ENCODE data around the gene SLC19A1.

Gene SLC19A1

GRCh38 chr21:45543710-45544448 lies 1.6 kb upstream of the SLC19A1 start:
- DNase-seq = no peak

DNA sequence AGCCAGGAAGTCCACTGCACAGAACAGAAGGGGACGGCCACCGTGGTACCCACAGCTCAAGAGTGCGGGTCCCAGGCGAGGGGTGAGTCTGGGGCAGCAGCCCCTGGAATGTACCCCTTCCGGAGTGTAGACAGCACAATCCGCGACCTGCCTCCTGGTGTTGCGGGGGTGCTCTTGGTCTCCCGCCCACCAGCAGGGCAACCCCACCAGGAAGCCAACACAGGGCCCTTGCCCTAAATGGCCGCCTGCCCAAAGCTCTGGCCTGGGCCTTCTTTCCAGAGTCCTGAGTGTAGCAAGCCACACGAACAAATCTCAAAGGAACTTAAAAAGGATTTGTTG lies 1.1 kb upstream of the SLC19A1 start:
- DNase-seq = no peak

DNA sequence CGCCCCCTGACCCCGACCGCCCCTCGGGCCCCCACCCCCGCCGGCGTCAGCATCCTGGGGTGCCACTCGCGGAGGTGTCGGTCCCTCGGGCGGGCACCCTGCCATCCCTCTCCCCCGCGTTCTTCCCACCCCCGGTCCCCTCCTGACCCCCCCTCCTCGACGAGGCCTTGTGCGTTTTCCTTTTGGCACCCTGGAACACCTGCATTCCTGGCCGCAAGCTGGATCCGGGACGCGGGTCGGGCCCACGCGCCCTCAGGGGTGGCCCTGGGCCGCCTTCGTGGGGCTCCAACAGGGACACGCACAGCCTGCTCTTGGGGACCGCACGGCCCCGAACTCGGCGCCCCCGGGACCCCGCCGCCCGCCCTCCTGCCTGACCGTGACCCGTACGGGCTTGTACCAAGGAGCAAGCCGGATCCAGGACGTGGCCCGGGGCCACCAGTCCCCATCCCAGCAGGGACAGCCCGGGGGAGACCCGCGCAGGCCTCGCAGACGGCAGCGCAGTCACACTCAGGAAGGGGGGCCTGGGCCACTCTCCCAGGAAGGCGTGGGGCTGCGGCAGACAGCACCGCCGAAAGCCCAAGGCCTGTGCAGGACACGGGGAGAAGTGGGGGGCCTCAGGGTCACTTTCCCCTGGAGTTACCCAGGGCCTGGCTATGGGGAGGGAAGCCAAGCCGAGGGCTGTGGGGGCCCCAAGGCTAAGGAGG lies 579 bp upstream of the SLC19A1 start:
- DNase-seq = no peak

DNA sequence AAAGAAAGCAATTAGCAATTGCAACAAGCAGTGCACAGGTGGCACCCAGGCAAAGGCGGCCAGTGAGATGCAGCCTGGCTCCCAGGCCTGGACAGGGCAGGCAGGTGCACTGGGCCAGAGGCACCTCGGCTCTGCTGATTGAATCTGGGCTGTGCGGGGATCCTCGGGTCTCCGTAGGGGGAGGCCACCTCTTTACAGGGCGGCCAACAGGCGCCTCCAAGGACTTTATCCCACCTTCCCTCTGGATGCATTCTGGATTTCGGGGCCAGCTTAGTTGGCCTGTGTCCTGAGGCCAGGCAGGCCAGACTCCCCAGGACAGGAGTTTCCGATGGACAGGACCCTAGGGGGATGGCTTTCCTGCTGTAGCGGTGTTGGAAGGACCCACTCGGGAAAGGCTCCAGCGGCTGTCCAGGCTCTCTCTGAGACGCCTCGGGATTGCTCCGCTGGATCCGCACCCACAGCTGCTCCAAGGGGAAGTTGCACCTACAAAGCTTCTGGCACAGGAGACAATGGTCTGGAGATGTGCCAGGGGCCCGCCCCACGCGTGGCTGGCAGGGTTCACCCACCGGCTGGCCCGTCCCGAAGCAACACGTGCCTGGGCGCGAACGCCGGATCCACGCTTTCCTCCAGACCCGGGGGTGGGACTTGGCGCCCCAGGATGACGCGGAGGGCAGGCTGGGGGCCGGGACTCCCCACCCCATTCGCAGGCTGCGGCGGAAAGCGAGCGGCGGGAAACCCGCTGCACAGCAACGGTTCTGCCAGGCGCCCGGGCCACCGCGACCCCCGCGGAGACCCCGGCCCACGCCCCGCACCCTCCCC lies 810 bp downstream of the SLC19A1 start:
- no peak for DNase-seq

- no peak for DNase-seq
Observed at GRCh38 chr21:45540601-45540970, 1.7 kb downstream of the SLC19A1 start.

DNA sequence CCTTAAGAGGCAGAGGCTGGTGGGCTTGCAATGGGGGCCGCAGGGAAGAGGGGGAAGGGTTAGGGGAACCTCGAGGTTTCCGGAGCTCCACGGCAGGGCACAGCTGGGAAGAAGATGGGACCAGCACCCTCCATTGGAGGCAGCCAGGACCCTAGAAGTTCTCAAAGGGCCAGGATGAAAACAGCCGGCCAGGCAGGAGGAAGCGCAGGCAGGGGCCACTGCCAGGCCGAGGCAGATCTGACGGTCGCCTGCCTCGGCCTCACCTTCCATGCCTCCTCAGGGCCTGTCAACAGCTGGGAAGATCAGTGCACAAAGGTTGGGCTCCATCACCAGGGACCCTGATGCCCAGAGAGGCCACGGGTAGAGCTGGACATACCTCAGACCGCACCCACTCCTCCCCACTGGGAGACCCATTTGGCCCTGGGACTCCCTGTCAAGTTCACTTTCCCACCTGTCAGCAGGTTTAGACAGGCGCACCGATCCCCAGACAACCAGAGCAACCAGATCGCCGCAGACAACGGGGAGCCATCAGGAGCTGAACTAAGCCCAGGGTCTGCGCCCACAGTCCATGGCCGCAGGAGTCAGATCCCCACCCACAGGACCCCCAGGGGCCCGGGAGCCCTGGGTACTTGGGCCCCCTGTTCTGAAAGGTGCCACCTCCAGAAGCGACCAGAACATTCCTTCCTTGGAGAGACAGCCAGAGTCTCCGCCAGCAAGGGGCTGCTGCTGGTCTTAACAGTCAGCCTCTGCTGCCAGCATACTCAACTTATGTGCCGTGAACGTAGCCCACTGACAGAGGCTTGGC lies 2.2 kb downstream of the SLC19A1 start:
- no peak for DNase-seq

DNA sequence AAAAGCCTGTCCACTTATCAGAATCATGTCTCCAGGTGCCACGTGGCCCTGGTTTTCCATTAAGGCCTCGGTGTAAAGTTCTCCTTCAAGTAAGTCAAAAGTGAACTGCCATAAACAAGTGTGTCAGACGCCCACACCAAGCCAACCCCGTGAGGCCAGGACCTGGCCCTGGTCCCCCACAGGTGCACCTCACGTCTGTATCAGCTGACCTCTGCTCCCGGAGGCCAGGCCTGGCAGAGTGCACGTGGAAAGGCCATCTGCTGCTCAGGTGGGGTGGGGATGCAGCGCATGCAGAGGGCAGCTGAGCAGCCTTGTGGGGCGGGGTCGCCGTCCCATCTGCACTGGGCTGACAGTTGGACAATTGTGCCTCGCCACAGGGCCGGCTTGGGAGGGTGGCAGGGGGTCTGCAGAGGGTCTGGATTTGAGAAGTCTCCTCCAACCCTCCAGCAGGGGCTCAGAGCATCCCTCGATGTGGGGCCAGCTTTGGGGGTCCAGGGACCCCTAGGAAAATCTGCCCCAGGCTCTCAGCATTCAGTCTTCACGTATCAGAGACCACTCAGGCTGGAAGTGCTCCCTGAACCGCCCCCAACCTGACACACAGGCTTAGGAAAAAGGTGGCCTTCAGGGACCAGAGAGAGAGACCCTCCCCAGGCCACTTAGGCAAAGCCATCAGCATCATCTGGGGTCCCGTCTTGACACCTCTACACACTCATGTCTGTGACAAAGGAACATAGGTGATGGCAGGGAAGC lies 3.0 kb downstream of the SLC19A1 start:
- DNase-seq = no peak

- DNase-seq = no peak
Observed at GRCh38 chr21:45538381-45539045, 3.7 kb downstream of the SLC19A1 start.

GRCh38 chr21:45537746-45538291 lies 4.4 kb downstream of the SLC19A1 start:
- no peak for DNase-seq

GRCh38 chr21:45537111-45537745 lies 5.0 kb downstream of the SLC19A1 start:
- no peak for DNase-seq

DNA sequence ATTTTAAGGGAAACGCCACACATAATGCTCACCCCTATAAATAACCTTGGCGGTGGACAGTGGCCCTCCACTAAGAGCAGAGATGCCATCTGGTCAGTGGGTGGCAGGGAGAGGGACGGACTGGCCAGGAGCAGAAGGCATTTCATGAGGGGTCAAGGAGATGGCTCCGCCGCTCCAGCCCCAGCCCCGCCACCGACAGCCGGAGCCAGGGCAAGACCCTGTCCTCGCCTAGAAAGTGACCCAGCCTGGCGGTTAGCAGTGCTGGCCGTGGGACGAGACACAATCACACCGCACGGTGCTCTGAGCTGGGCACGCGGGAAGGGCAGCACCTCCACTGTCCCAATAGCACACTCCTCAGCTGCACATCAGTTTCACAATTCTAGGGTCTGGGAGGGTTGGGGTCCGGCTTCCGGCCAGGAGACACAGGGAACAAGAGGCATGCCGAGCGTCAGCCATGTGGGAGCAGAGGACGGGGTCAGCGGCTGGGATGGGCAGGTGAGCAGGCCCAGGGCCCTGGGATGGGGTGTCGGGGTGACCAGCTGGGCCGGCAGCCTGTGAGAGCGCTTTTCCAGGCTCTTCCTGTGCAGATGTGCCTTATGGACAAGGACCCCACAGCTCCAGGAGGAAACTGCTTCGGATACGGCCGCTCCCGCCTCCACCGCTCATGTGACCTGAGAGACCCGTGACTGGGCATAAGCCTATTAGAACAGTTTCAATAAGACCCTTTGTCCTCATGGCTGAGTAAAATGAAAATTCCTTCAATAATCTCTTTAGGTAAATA lies 5.7 kb downstream of the SLC19A1 start:
- no peak for DNase-seq

- DNase-seq = no peak
Observed at GRCh38 chr21:45535341-45536081, 6.7 kb downstream of the SLC19A1 start.

DNA sequence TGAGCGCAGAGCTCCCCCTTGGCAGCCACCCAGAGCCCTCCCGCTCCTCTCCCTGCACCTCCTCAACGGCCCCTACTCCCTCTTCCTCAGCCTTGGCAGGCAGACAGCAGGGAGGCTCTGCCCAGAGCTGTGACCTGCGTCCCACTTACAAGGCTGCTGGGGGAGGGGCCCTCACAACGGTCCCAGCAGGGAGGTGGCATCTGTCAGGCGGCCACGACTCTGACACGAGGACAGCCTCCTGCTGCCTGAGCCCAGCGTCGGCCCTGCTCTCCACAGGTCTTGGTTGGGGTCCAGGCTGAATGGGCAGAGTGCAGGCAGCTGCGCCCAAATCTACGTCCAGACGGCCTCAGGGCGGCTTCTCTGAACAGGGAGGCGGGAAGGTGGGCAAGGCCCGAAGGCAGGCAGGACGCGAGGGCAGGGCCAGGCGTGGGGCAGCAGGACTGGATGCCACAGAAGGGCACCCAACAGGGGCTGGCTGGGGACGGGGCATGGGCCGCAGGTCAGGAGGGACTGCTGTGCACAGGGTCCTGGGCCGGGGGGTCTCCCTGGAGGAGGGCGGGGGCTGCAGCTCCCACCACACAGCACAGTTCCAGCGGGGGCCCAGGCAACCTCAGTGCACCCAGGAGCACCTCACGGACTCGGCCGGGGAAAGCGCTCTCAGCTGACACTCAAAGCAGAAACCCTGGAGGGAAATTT lies 7.5 kb downstream of the SLC19A1 start:
- DNase-seq = no peak

DNA sequence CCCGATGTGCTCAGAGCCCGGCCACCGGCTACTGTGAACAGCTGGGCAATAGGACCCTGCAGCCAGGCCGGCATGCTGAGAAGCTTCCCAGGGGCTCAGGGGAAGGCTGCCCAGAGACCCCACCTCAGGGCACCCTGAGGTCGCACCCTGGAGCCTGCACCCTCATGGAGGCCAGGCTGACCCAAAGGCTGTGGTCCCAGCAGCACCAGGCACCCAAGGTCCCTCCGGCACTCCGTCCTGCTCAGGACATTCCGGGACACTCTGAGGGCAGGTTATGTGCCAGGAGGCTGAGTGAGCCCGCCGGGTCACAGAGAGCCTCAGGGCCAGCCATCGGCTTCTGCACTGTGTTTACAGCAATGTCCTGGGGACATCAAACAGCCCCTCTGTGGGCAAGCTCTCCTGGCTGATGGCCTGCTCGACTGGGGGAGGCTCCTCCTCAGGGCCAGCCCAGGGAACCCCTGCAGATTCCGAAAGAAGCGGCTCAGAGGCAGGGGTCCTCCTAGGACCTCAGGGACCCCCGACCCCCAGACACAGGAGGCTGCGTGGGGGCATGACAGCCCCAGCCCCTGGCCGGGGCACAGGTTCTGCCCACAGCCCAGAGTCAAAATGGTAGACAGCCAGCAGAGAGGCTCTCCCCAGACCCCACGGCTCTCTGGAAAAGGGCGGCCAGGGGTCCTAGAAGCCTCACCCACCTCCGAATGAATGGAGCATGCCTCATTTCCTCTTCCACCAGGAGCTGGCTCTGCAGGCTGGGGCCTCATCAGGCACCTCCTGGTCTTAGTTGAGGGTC lies 8.2 kb downstream of the SLC19A1 start:
- DNase-seq = no peak

- DNase-seq = no peak
Observed at GRCh38 chr21:45533361-45533845, 8.8 kb downstream of the SLC19A1 start.

- no peak for DNase-seq
Observed at GRCh38 chr21:45532826-45533360, 9.3 kb downstream of the SLC19A1 start.
